HG03469 (cell line): ENCODE measurements around the gene CDK2AP2.
"Not testable (repeated sequence)": the region's sequence is repeated elsewhere in the genome, so short reads cannot be mapped to it uniquely, and the experiment has no call there.

Experiments used
- ATAC-seq: cut with Tn5 transposase; IDR thresholded peaks from one replicate; pipeline ENCODE4 v1.9.1; 2021; ENCODE audit warnings: mild to moderate bottlenecking, moderate library complexity, moderate number of reproducible peaks; ENCODE audit not compliant: unreplicated experiment

Gene CDK2AP2

GRCh38 chr11:67524480-67524808 lies 16.5 kb upstream of the CDK2AP2 start:
- ATAC-seq = no peak

DNA sequence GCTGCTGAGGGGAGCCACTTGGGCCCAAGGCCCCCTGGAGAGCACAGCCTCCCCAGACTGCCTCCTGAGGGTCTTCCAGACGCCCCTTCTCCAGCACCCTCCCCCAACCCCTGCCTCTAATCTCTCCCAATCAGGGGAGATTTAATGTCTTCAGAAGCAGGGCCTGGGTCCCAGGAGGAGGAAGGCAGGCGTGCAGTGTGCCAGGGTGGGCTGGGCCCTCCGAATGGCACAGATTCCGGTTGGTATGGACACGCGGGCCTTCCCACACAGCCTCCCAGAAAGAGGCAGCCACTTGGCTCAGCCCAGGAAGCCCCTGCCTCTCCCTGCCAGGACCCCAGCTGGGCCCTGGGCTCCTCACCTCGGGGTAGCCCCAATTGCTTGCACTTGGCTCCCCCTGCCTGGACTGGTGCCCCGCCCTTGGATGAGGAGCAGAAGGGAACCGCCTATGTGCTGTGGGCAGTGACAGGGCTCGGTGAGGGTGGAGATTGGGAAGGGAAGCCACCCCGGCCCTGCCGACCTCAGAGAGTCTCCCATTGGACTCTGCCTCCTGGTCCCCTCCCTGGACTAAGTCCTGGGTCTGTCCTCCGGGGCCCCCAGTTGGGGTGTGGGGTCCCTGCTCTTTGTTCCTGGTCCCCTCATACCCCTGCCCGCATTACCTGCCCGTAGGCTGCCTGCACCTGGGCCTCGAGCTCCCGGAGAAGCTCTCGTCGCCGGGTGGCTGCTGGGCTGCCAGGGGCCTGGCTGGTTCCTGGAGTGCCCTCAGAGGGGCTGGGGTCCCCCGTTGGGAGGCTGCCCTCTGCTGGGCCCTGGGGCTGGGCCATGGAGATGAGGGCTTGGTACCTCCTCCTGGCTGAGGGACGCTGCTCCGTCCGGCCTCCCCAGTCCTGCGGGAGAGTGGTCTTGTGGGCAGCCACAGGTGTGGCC lies 15.9 kb upstream of the CDK2AP2 start:
- ATAC-seq = no peak

DNA sequence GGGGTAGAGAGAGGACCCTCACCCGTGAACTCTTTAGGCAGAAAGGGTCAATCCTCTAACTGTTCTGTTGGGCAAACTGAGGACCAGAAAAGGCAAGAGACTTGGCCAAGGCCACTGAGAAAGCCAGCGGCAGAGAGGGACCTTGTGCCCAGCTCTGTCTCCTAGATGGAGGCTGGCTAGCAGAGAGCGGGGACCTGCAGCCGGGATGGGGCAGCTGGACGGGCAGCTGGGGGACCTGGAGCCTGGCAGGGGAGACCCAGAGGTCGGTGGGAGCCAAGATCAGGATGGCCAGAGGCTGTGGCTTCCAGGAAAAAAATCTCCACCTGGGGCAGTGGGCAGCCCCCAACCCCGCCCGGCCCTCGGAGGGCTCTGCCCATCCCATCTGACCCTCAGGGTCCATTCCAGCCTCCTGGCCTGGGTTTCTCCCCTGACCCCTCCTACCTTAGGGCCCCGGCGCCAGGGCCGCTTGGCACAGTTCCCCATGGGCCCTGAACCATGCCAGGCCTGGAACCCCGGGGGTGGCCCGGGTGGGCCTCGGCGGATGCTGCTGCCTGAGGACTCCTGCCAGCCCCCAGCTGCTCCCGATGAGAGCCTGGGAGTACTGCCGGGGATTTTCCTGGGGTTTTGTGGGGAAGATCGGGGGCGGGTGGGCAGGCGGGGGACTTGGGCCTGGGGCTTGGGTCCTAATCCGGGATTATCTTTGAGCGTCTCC lies 15.0 kb upstream of the CDK2AP2 start, which contains the start of gene CABP2:
Gene CABP2 (minus strand): TSS at position 603 of the 712 bp plus-strand sequence. CDS start 120 bp downstream, at position 483.
- no peak for ATAC-seq

DNA sequence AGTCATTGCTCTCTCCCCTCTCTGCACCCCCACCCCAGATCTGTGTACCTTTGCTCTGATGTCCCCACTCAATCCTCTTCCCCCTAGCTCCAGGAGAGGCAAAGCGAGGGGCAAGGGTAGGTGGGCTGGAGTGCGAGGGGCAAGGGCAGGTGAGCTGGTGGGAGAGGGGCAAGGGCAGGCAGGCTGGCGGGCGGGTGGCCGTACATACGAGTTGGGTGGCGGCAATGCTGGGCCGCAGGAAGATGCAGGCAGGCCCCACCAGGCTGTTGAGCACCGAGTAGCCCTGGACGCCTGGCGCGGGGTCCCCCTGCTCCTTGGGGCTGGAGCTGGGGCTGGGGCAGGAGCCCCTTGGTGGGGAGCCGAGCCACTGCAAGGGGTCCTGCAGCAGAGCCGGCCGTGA lies 14.4 kb upstream of the CDK2AP2 start:
- ATAC-seq = no peak

DNA sequence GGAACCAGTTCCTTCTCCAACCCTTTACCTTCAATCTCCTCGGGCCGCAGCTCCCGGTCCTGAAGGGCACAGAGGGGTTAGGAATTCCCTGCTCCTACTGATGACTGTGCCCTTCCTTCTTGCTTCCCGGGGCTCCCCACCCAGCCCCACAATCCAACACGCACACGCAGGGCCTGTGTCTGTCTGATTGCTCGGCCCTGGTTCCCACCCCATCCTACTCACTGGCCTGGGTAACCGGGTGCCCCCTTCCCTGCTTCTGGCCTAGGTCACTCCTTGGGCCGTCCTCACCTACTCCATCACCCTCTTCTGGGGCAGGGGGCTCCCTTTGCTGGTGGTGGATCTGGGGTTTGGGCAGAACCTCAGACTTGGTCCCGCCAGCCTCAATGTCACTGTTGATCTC lies 14.0 kb upstream of the CDK2AP2 start:
- ATAC-seq = no peak

- no peak for ATAC-seq
Observed at GRCh38 chr11:67520856-67521824, 13.2 kb upstream of the CDK2AP2 start.

GRCh38 chr11:67519726-67520125 lies 11.8 kb upstream of the CDK2AP2 start:
- ATAC-seq = no peak

DNA sequence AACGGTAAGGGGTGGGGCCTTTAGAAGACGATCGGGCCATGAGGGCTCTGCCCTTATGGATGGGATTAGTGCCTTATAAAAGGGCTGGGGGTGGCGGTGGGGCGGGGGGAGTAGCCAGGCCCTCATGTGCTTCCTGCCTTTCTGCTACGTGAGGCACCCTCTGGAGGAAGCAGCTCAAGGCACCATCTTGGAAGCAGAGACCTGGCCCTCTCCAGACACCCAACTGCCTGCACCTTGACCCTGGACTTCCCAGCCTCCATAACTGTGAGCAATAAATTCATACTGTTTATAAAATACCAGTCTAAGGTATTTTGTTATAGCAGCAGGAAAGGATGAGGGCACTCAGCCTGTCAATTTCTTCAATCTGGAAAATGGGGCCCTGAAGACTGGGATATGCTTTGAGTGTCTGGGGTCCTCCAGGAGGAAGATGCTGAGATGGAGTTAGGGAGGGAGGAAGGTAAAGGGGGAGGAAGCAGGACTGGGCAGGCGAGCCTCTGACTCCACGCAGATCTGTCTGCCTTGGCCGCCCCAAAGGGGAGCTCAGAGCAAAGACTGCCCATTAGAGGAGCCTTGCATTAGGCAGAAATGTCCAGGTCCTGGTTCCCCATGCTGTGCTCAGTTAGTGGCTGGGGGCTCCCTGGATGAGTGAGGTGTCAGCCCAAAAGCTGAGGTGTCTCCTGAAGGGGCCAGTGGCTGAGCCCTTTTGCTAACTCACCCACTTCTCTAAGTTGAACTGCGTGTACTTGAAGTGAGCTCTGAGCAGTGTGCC lies 10.0 kb upstream of the CDK2AP2 start:
- ATAC-seq = no peak

DNA sequence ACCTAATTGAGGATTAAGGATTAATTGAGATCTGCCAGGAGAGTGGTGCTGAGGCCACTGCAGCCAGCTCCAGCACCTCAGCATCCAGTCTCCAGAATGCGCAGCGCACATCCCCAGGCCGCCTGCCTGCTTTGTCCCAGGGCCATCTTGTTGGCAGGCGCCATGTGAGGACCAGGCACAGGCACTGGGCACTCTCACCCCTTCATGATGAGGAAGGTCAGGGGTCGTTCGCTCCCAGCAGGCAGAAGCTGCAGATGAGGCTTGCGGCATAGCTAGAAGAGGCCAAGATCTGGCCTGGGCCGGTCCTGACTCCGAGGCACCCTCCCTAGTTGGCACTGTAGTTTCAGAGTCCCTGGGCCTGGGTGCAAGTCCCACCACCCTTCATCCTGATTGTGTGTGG lies 8.8 kb upstream of the CDK2AP2 start:
- ATAC-seq = no peak

GRCh38 chr11:67514116-67514515 lies 6.2 kb upstream of the CDK2AP2 start:
- ATAC-seq = no peak

DNA sequence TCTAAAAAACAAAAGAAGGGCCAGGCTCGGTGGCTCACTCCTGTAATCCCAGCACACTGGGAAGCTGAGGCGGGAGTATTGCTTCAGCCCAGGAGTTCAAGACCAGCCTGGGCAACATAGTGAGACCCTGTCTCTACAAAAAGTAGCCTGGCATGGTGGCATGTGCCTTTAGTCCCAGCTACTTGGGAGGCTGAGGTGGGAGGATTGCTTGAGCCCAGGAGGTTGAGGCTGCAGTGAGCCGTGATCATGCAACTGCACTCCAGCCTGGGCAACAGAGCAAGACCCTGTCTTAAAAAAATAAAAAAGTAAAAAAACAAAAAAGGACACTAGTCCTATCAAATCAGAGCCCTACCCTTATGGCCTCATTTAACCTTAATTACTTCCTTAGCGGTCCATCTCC lies 3.6 kb upstream of the CDK2AP2 start:
- not testable (repeated sequence) for ATAC-seq

GRCh38 chr11:67510023-67510345 lies 2.0 kb upstream of the CDK2AP2 start:
- no peak for ATAC-seq

GRCh38 chr11:67508486-67509121 lies 642 bp upstream of the CDK2AP2 start:
- ATAC-seq = peak; percentile 19

DNA sequence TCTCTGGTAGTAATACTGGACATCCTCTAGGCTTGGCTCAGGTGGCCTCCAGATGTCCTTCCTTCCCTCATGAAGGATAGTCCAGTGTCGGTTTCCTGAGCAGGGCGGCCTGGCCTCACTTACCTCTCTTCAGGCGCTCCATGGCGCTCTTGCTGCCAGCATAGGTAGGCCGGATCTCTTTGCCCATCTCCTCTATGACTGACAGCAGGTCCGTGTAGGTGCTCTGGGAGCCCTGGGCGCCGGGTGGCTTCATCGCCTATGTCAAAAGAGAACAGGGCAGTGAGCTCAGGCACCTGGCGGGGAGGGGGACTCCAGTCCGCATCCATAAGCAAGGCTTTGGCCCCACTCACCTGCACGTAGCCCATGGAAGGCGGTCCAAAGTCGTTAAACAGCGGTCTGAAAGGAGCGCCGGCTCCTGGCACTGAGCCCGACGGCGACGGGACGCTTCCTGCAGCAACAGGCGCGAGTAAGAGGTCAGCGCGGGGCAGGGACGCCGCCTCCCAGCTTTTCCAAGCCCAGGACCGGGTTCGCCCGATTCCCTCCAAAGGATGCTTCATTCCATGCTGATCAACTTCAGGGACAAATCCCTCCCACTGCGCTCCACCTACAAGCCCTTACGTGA lies 609 bp downstream of the CDK2AP2 start:
- ATAC-seq = no peak

- ATAC-seq = no peak
Observed at GRCh38 chr11:67506426-67507051, 1.4 kb downstream of the CDK2AP2 start.

DNA sequence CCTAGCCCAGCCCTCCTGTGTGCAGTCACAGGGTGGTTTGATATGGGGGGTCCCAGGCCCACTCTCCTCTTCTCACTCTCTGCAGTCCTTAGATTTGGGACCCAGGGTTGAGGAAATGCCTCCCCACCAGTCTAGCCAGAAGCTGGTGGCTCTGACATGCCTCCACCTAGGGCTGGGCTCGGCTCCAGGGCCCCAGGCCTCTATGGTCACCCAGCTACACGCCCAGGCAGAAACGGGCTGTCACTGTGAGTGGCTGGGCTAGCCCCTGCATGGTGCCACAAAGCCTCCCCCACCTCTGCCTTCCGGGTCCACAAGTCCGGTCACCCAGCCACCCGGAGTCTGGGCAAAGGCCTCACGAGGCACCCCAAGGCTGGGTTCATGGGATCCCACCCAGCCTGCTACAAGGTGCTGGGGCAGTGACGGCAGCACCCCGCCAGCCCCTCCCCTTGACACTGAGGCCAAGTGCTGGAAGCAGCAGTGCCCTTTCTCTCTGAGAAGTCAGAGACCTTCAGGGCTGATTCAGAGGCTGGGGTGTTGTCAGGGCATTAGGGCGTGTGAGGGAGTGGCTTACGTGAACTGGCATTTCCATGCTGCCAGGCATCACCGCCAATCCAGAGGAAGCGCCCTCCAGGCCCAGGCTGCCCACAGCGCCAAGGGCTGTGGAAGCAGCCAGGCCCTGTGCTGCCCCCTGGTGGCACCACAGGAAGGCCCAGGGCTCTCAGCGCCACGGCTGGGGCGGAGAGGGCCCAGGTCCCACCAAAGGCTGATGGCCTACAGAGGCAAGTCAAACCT lies 2.2 kb downstream of the CDK2AP2 start:
- no peak for ATAC-seq

- no peak for ATAC-seq
Observed at GRCh38 chr11:67504950-67505581, 2.9 kb downstream of the CDK2AP2 start, which contains the start of gene PITPNM1. PITPNM1 (minus strand) TSS chr11:67505363; CDS start chr11:67504180, 1,183 bp downstream.
